HG03439 (cell line): ENCODE data around the gene HCAR3.
"Not testable (repeated sequence)": the region's sequence is repeated elsewhere in the genome, so short reads cannot be mapped to it uniquely, and the experiment has no call there.

Source experiments
- ATAC-seq: cut with Tn5 transposase; IDR thresholded peaks from one replicate; pipeline ENCODE4 v1.9.1; 2021; ENCODE audit warnings: mild to moderate bottlenecking, moderate library complexity; ENCODE audit not compliant: unreplicated experiment

The HCAR3 gene

DNA sequence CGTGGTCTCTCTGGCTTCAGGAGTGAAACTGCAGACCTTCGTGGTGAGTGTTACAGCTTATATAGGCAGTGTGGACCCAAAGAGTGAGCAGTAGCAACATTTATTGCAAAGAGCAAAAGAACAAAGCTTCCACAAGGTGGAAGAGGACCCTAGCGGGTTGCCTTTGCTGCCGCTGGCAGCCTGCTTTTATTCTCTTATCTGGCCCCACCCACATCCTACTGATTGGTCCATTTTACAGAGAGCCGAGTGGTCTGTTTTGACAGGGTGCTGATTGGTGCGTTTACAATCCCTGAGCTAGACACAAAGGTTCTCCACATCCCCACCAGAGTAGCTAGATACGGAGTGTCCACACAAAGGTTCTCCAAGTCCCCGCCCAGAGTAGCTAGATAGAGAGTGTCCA, 40.6 kb downstream of the HCAR3 start:
- not testable (repeated sequence) for ATAC-seq

DNA sequence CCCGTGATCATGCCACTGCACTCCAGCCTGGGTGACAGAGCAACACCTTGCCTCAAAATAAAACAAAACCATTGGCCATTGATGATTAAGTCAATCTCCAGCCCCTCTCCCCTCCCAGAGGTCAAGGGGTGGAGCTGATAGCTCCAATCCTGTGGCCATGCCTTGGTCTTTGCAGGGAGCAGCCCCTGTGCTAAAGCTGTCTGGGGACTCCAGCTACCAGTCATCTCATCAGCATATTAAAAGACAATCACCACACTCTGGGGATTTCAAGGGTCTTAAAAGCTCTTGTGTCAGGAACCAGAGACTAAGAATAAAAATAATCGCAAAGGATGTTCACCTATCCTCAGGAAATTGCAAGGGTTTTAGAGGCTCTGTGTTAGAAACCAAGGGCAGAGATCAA, 44.1 kb downstream of the HCAR3 start:
- ATAC-seq: no peak

DNA sequence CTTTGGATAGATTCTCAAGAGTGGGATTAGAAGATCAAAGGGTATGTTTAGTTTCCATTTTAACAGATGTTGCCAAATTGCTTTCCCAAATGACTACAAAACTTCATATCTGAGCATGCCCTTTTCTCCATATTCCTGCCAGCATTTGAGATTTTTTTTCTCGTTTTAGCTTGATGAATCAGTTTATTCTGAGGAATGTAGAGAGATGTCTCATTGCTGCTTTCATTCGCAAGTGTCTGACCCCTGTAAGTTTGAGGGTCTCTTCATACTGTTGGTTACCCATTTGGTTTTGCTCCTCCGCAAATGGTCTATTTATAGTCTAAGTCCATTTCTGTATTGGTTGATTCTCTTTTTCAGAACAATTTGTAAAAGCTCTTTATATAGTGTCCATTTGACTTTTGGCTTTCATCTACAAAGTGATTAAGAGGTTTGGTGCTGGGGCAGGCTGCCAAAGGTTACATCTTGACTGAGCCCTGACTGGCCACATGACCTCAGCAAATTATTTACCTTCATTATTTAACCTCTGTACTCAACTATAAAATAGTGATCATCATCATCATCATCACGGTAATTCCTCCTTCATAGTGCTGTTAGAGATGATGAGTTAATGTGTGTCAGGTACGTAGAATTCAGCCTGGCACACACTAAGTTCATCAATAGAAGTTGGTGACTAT, 47.1 kb downstream of the HCAR3 start:
- ATAC-seq: no peak

DNA sequence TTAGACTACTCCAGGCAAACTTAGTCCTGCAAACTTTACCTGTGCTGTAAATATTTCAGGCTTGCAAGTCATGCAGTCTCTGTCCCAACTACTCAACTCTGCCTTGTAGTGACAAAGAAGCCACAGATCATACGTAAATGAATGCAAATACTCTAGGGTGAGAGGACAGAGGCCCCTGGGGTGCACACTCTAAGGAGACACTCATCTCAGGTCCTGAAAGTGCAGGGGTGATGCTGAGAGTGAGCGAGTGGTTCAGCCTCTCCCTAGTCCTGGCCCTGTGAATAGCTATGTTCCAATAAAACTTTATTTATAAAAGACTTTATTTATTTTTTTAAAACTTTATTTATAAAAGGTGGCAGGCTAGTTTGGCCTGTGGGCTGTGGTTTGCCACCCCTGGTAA, 48.3 kb downstream of the HCAR3 start:
- no peak for ATAC-seq

DNA sequence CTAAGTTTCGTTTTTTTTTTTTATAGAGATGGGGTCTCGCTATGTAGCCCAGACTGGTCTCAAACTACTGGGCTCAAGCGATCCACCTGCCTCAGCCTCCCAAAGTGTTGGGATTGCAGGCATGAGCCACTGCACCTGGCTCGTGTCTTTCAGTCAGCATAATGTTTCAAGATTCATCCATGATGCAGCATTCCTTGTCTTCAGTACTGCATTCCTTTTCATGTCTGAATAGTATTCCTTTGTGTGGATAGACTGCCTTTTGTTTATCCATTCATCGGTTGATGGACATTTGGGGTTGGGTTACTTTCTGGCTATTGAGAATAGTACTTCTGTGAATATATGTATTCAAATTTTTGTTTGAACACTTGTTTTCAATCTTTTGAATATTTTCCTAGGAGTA, 50.9 kb downstream of the HCAR3 start:
- ATAC-seq: no peak

DNA sequence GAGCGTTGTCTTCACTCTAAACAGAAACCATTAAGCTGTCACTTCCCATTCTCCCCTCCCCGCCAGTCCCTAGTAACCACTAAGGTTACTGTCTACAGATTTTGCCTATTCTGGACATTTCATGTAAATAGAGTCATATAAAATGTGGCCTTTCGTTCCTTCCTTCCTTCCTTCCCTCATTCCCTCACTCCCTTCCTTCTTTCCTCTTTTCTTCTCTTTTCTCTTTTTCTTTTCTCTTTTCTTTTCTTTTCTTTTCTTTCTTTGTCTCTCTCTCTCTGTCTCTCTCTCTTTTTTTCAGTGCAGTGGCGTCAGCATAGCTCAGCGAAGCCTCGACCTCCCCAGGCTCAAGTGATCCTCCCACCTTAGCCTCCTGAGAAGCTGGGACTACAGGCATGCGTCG, 51.3 kb downstream of the HCAR3 start:
- ATAC-seq: no peak
